ENCODE data around the gene SSH2.

DNA sequence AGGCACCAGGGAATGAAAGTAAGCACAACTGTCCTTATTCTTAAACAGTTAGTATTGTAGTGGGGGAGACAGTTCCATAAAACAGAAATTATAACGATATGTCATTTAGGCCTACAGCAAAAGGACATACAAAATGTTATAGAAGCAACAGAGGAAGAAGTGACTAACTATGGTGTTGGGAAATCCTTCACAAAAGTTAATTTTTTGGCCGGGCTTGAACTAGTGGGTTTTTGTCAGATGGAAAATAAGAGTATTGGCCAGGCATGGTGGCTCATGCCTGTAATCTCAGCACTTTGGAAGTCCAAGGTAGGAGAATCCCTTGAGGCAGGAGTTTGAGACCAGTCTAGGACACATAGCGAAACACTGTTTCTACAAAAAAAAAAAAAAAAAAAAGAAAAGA lies 127.8 kb downstream of the SSH2 start:
- TF ChIP-seq, protein P1, sequence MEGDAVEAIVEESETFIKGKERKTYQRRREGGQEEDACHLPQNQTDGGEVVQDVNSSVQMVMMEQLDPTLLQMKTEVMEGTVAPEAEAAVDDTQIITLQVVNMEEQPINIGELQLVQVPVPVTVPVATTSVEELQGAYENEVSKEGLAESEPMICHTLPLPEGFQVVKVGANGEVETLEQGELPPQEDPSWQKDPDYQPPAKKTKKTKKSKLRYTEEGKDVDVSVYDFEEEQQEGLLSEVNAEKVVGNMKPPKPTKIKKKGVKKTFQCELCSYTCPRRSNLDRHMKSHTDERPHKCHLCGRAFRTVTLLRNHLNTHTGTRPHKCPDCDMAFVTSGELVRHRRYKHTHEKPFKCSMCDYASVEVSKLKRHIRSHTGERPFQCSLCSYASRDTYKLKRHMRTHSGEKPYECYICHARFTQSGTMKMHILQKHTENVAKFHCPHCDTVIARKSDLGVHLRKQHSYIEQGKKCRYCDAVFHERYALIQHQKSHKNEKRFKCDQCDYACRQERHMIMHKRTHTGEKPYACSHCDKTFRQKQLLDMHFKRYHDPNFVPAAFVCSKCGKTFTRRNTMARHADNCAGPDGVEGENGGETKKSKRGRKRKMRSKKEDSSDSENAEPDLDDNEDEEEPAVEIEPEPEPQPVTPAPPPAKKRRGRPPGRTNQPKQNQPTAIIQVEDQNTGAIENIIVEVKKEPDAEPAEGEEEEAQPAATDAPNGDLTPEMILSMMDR (IDR thresholded peaks at IDR 0.05): no peak
- no peak for TF ChIP-seq POLR2A (IDR thresholded peaks at IDR 0.05)
